ENCODE measurements around the gene UBR3. TPM values are rescaled to one million over a fixed set of nuclear protein-coding genes. Genes with fewer than 3 reads are reported as not detected.
"Not testable (repeated sequence)": the region's sequence is repeated elsewhere in the genome, so short reads cannot be mapped to it uniquely, and the experiment has no call there.

UBR3 gene
- total and polyA plus RNA-seq, 2 donors = 19.7 to 172 TPM

GRCh38 chr2:170088776-170089175 is 261.5 kb downstream of the UBR3 start:
- H3K36me3 ChIP-seq (ENCODE audit: insufficient read depth) = no peaks in the 10 kb centered on the region
- no peak overlapping the region for H3K4me3 ChIP-seq (ENCODE audit: low read depth, low read length)
- no peaks in the 10 kb centered on the region for H3K4me1 ChIP-seq (ENCODE audit: insufficient read depth)
- no peak for DNase-seq (ENCODE audit: extremely low spot score)
- H3K27ac ChIP-seq (ENCODE audit: low read depth) = no peak overlapping the region
- WGBS = 33% methylated on average over 5 of the region's 5 CpGs

- Histone ChIP-seq H3K27ac (ENCODE audit: low read depth) (no peak overlapping the region), H3K4me1 (ENCODE audit: insufficient read depth) (no peaks in the 10 kb centered on the region), H3K4me3 (ENCODE audit: low read depth, low read length) (no peak overlapping the region), H3K36me3 (ENCODE audit: insufficient read depth) (no peaks in the 10 kb centered on the region)
- no peak for DNase-seq (ENCODE audit: extremely low spot score)
Measured at GRCh38 chr2:170090229-170090628, 263.0 kb downstream of the UBR3 start.

GRCh38 chr2:170091436-170091835 is 264.2 kb downstream of the UBR3 start:
- Histone ChIP-seq H3K36me3 (ENCODE audit: insufficient read depth) (no peaks in the 10 kb centered on the region), H3K4me1 (ENCODE audit: insufficient read depth) (no peaks in the 10 kb centered on the region), H3K27ac (ENCODE audit: low read depth) (no peak overlapping the region), H3K4me3 (ENCODE audit: low read depth, low read length) (no peak overlapping the region)
- no peak for DNase-seq (ENCODE audit: extremely low spot score)
- whole genome bisulfite sequencing = 96% methylated on average over 3 of the region's 3 CpGs

GRCh38 chr2:170092436-170093060 is 265.3 kb downstream of the UBR3 start:
- DNase-seq (ENCODE audit: extremely low spot score) = no peak
- Histone ChIP-seq H3K4me1 (ENCODE audit: insufficient read depth) (no peaks in the 10 kb centered on the region), H3K4me3 (ENCODE audit: low read depth, low read length) (no peak overlapping the region), H3K36me3 (ENCODE audit: insufficient read depth) (no peaks in the 10 kb centered on the region), H3K27ac (ENCODE audit: low read depth) (no peak overlapping the region)
- 77% methylated on average over 4 of the region's 4 CpGs for WGBS

- Histone ChIP-seq H3K27ac (ENCODE audit: low read depth) (no peak overlapping the region), H3K4me1 (ENCODE audit: insufficient read depth) (no peaks in the 10 kb centered on the region), H3K36me3 (ENCODE audit: insufficient read depth) (no peaks in the 10 kb centered on the region), H3K4me3 (ENCODE audit: low read depth, low read length) (no peak overlapping the region)
- DNase-seq (ENCODE audit: extremely low spot score) = no peak
Measured at GRCh38 chr2:170095380-170095779, 268.1 kb downstream of the UBR3 start.

GRCh38 chr2:170098626-170099312 is 271.5 kb downstream of the UBR3 start:
- H3K27ac ChIP-seq (ENCODE audit: low read depth) = no peak overlapping the region
- H3K4me1 ChIP-seq (ENCODE audit: insufficient read depth) = no peaks in the 10 kb centered on the region
- no peaks in the 10 kb centered on the region for H3K36me3 ChIP-seq (ENCODE audit: insufficient read depth)
- DNase-seq (ENCODE audit: extremely low spot score) = no peak
- WGBS = 71% methylated on average over 4 of the region's 4 CpGs
- no peak overlapping the region for H3K4me3 ChIP-seq (ENCODE audit: low read depth, low read length)

- Histone ChIP-seq H3K4me3 (ENCODE audit: low read depth, low read length) (no peak overlapping the region), H3K27ac (ENCODE audit: low read depth) (no peak overlapping the region), H3K4me1 (ENCODE audit: insufficient read depth) (no peaks in the 10 kb centered on the region), H3K36me3 (ENCODE audit: insufficient read depth) (no peaks in the 10 kb centered on the region)
- no peak for DNase-seq (ENCODE audit: extremely low spot score)
- 56% methylated on average over 3 of the region's 3 CpGs for WGBS
Measured at GRCh38 chr2:170101789-170102188, 274.5 kb downstream of the UBR3 start.

- Histone ChIP-seq H3K27ac (ENCODE audit: low read depth) (no peak overlapping the region), H3K4me3 (ENCODE audit: low read depth, low read length) (no peak overlapping the region), H3K4me1 (ENCODE audit: insufficient read depth) (no peaks in the 10 kb centered on the region), H3K36me3 (ENCODE audit: insufficient read depth) (no peaks in the 10 kb centered on the region)
- WGBS = 64% methylated on average over 4 of the region's 4 CpGs
- no peak for DNase-seq (ENCODE audit: extremely low spot score)
Measured at GRCh38 chr2:170106102-170106840, 279.0 kb downstream of the UBR3 start.

GRCh38 chr2:170113168-170113894 is 286.1 kb downstream of the UBR3 start:
- H3K4me1 ChIP-seq (ENCODE audit: insufficient read depth) = no peaks in the 10 kb centered on the region
- no peak for DNase-seq (ENCODE audit: extremely low spot score)
- WGBS = 71% methylated on average over 4 of the region's 4 CpGs
- H3K36me3 ChIP-seq (ENCODE audit: insufficient read depth) = no peaks in the 10 kb centered on the region
- H3K4me3 ChIP-seq (ENCODE audit: low read depth, low read length) = no peak overlapping the region
- no peak overlapping the region for H3K27ac ChIP-seq (ENCODE audit: low read depth)

GRCh38 chr2:170115501-170116229 is 288.4 kb downstream of the UBR3 start:
- Histone ChIP-seq H3K27ac (ENCODE audit: low read depth) (no peak overlapping the region), H3K4me1 (ENCODE audit: insufficient read depth) (no peaks in the 10 kb centered on the region), H3K4me3 (ENCODE audit: low read depth, low read length) (no peak overlapping the region), H3K36me3 (ENCODE audit: insufficient read depth) (no peaks in the 10 kb centered on the region)
- DNase-seq (ENCODE audit: extremely low spot score) = no peak
- WGBS = 55% methylated on average over 10 of the region's 10 CpGs

- no peak overlapping the region for H3K27ac ChIP-seq (ENCODE audit: low read depth)
- no peak for DNase-seq (ENCODE audit: extremely low spot score)
- H3K4me1 ChIP-seq (ENCODE audit: insufficient read depth) = no peaks in the 10 kb centered on the region
- no peaks in the 10 kb centered on the region for H3K36me3 ChIP-seq (ENCODE audit: insufficient read depth)
- no peak overlapping the region for H3K4me3 ChIP-seq (ENCODE audit: low read depth, low read length)
- 81% methylated on average over 2 of the region's 2 CpGs for WGBS
Measured at GRCh38 chr2:170118641-170119040, 291.4 kb downstream of the UBR3 start.

- H3K27ac ChIP-seq (ENCODE audit: low read depth); H3K36me3 ChIP-seq (ENCODE audit: insufficient read depth); H3K4me3 ChIP-seq (ENCODE audit: low read depth, low read length); DNase-seq (ENCODE audit: extremely low spot score); H3K4me1 ChIP-seq (ENCODE audit: insufficient read depth): not testable (repeated sequence)
- WGBS = 64% methylated on average over 4 of the region's 4 CpGs
Measured at GRCh38 chr2:170119326-170119725, 292.1 kb downstream of the UBR3 start.

GRCh38 chr2:170121689-170122088 is 294.4 kb downstream of the UBR3 start:
- Histone ChIP-seq H3K27ac (ENCODE audit: low read depth) (no peak overlapping the region), H3K4me1 (ENCODE audit: insufficient read depth) (no peaks in the 10 kb centered on the region), H3K36me3 (ENCODE audit: insufficient read depth) (no peaks in the 10 kb centered on the region), H3K4me3 (ENCODE audit: low read depth, low read length) (no peak overlapping the region)
- WGBS = 96% methylated on average over 1 of the region's 1 CpG
- DNase-seq (ENCODE audit: extremely low spot score) = no peak
